Prostate gland (tissue), 2 donors: ENCODE measurements around the gene SLK.

Experiments
- POLR2AphosphoS5 ChIP-seq: sonication (generic); formaldehyde crosslinking; IDR thresholded peaks from one replicate; pipeline ENCODE4 v1.6.1; 2017; ENCODE audit warnings: antibody characterized with exemption
- TF ChIP-seq, protein P1 (sequence below), 4 experiments: fragments of 200-600 bp in 2 of 4; fragments of 450-650 bp in 2 of 4; sonication (generic) in 2 of 4; IDR thresholded peaks; 1 replicate in 3 of 4; 2 replicates in 1 of 4; pipeline ENCODE4 v1.5.1; 2016 to 2019; ENCODE audit warnings: antibody characterized with exemption in 4 of 4, mild to moderate bottlenecking in 2 of 4, moderate library complexity in 2 of 4

GRCh38 chr10:103967448-103968071, 620 bp downstream of the SLK start:
- TF ChIP-seq, protein P1, sequence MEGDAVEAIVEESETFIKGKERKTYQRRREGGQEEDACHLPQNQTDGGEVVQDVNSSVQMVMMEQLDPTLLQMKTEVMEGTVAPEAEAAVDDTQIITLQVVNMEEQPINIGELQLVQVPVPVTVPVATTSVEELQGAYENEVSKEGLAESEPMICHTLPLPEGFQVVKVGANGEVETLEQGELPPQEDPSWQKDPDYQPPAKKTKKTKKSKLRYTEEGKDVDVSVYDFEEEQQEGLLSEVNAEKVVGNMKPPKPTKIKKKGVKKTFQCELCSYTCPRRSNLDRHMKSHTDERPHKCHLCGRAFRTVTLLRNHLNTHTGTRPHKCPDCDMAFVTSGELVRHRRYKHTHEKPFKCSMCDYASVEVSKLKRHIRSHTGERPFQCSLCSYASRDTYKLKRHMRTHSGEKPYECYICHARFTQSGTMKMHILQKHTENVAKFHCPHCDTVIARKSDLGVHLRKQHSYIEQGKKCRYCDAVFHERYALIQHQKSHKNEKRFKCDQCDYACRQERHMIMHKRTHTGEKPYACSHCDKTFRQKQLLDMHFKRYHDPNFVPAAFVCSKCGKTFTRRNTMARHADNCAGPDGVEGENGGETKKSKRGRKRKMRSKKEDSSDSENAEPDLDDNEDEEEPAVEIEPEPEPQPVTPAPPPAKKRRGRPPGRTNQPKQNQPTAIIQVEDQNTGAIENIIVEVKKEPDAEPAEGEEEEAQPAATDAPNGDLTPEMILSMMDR (IDR thresholded peaks at IDR 0.05), result no peak
- no peak for TF ChIP-seq POLR2AphosphoS5
